DOHH2 (cell line): Measurements from ENCODE around the gene UMAD1.

Source experiments
- CTCF ChIP-seq: fragments of 200-600 bp; sonication (generic); IDR thresholded peaks from one replicate; pipeline ENCODE4 v1.5.1; 2014; ENCODE audit warnings: antibody characterized with exemption, mild to moderate bottlenecking, low read depth, low read length; ENCODE audit not compliant: poor library complexity, severe bottlenecking
- EZH2phosphoT487 ChIP-seq: fragments of 200-600 bp; sonication (generic); IDR thresholded peaks from 2 replicates; pipeline ENCODE4 v1.6.1; 2017; ENCODE audit warnings: borderline replicate concordance, mild to moderate bottlenecking, antibody characterized with exemption, low read length, moderate library complexity, mixed read lengths

- TF ChIP-seq CTCF (no peak), EZH2phosphoT487 (no peak)
These were observed 32.1 kb downstream of the UMAD1 start for GRCh38 chr7:7672545-7673239.
